ENCODE data around the gene MYO1E.

Gene MYO1E

GRCh38 chr15:59236394-59236793, 136.3 kb downstream of the MYO1E start:
- TF ChIP-seq CTCF (IDR thresholded peaks at IDR 0.05; ENCODE audit: low read depth, low read length, missing control alignments), result no peak
- H3K27ac ChIP-seq, result no peak overlapping the region
- H3K36me3 ChIP-seq (replicated peaks), result no peaks in the 10 kb centered on the region
- in situ Hi-C loops (cut with HindIII; ENCODE audit: low pct_ligation_motif_present, low sequenced_read_pairs), result no loop called here
- DNase-seq, result no peak
- no peak overlapping the region for H3K4me3 ChIP-seq (ENCODE audit: low read depth, low read length)
- H3K27me3 ChIP-seq (replicated peaks), result no peaks in the 10 kb centered on the region

GRCh38 chr15:59232476-59232875, 140.2 kb downstream of the MYO1E start:
- Histone ChIP-seq H3K27me3 (replicated peaks) (no peaks in the 10 kb centered on the region), H3K4me3 (ENCODE audit: low read depth, low read length) (no peak overlapping the region), H3K36me3 (replicated peaks) (peaks cover 3% of the 10 kb centered on the region), H3K27ac (peak overlapping the region; percentile 65)
- DNase-seq, result peak; percentile 72
- no peak for TF ChIP-seq CTCF (IDR thresholded peaks at IDR 0.05; ENCODE audit: low read depth, low read length, missing control alignments)
- in situ Hi-C loops (cut with HindIII; ENCODE audit: low pct_ligation_motif_present, low sequenced_read_pairs), result no loop called here

- in situ Hi-C loops (cut with HindIII; ENCODE audit: low pct_ligation_motif_present, low sequenced_read_pairs), result no loop called here
- no peak for DNase-seq
- no peak for TF ChIP-seq CTCF (IDR thresholded peaks at IDR 0.05; ENCODE audit: low read depth, low read length, missing control alignments)
- Histone ChIP-seq H3K27ac (no peak overlapping the region), H3K4me3 (ENCODE audit: low read depth, low read length) (no peak overlapping the region), H3K27me3 (replicated peaks) (no peaks in the 10 kb centered on the region), H3K36me3 (replicated peaks) (peaks cover 16% of the 10 kb centered on the region)
These were observed 142.1 kb downstream of the MYO1E start for GRCh38 chr15:59230531-59231055.

- H3K4me3 ChIP-seq (ENCODE audit: low read depth, low read length), result no peak overlapping the region
- H3K27ac ChIP-seq, result no peak overlapping the region
- no peak for DNase-seq
- peaks cover 16% of the 10 kb centered on the region for H3K36me3 ChIP-seq (replicated peaks)
- TF ChIP-seq CTCF (IDR thresholded peaks at IDR 0.05; ENCODE audit: low read depth, low read length, missing control alignments), result no peak
- H3K27me3 ChIP-seq (replicated peaks), result no peaks in the 10 kb centered on the region
- in situ Hi-C loops (cut with HindIII; ENCODE audit: low pct_ligation_motif_present, low sequenced_read_pairs), result no loop called here
These were observed 143.2 kb downstream of the MYO1E start for GRCh38 chr15:59229453-59229852.

GRCh38 chr15:59229015-59229414, 143.7 kb downstream of the MYO1E start:
- no peaks in the 10 kb centered on the region for H3K27me3 ChIP-seq (replicated peaks)
- in situ Hi-C loops (cut with HindIII; ENCODE audit: low pct_ligation_motif_present, low sequenced_read_pairs), result no loop called here

More at GRCh38 chr15:59229015-59229414, 143.7 kb downstream of the MYO1E start:
- TF ChIP-seq CTCF (IDR thresholded peaks at IDR 0.05; ENCODE audit: low read depth, low read length, missing control alignments), result no peak
- no peak for DNase-seq
- Histone ChIP-seq H3K27ac (no peak overlapping the region), H3K36me3 (replicated peaks) (peaks cover 18% of the 10 kb centered on the region), H3K4me3 (ENCODE audit: low read depth, low read length) (no peak overlapping the region)
